IMR-90 (cell line): ENCODE data around the gene RIPK3.

Experiments
- BHLHE40 ChIP-seq: fragments of 150-350 bp; IDR thresholded peaks from 2 replicates; pipeline ENCODE4 v1.6.1; 2016; ENCODE audit warnings: mild to moderate bottlenecking, low read depth, low read length
- CEBPB ChIP-seq: IDR thresholded peaks from 2 replicates; pipeline ENCODE4 v1.6.1; 2012; ENCODE audit warnings: low read depth, low read length, improper control_type of control experiment
- CTCF ChIP-seq: conservative IDR thresholded peaks from 2 replicates; pipeline ENCODE4 v1.5.1; 2012; ENCODE audit warnings: mild to moderate bottlenecking, low read depth, low read length, improper control_type of control experiment
- FOS ChIP-seq: fragments of 150-350 bp; IDR thresholded peaks from 2 replicates; pipeline ENCODE4 v1.6.1; 2016; ENCODE audit warnings: low read depth, low read length
- MAZ ChIP-seq: IDR thresholded peaks from 2 replicates; pipeline ENCODE4 v1.6.1; 2012; ENCODE audit warnings: low read depth, mild to moderate bottlenecking, low read length, improper control_type of control experiment, moderate library complexity, borderline replicate concordance
- MXI1 ChIP-seq: IDR thresholded peaks from 2 replicates; pipeline ENCODE4 v1.6.1; 2012; ENCODE audit warnings: low read depth, mild to moderate bottlenecking, low read length, moderate library complexity, borderline replicate concordance
- NFE2L2 ChIP-seq: fragments of 150-350 bp; IDR thresholded peaks from 2 replicates; pipeline ENCODE4 v1.6.1; 2016; ENCODE audit warnings: low read depth, mild to moderate bottlenecking, low read length
- POLR2A ChIP-seq: IDR thresholded peaks from 2 replicates; pipeline ENCODE4 v1.6.1; 2012; ENCODE audit warnings: mild to moderate bottlenecking, low read depth, low read length
- RAD21 ChIP-seq: IDR thresholded peaks from 2 replicates; pipeline ENCODE4 v1.6.1; 2012; ENCODE audit warnings: low read length, improper control_type of control experiment
- RCOR1 ChIP-seq: IDR thresholded peaks from 2 replicates; pipeline ENCODE4 v1.6.1; 2012; ENCODE audit warnings: mild to moderate bottlenecking, low read length, improper control_type of control experiment; ENCODE audit not compliant: insufficient replicate concordance
- RFX5 ChIP-seq: IDR thresholded peaks from 2 replicates; pipeline ENCODE4 v1.8.0; 2012; ENCODE audit warnings: low read depth, mild to moderate bottlenecking, low read length, moderate library complexity
- SMC3 ChIP-seq: fragments of 150-350 bp; IDR thresholded peaks from 2 replicates; pipeline ENCODE4 v1.6.1; 2016; ENCODE audit warnings: low read depth, mild to moderate bottlenecking, antibody characterized with exemption, low read length, moderate library complexity
- USF2 ChIP-seq: fragments of 150-350 bp; IDR thresholded peaks from 2 replicates; pipeline ENCODE4 v1.6.1; 2017; ENCODE audit warnings: mild to moderate bottlenecking, antibody characterized with exemption, low read length, low read depth
- TF ChIP-seq, protein P1 (sequence below): fragments of 150-350 bp; IDR thresholded peaks from 2 replicates; pipeline ENCODE4 v1.6.1; 2016; ENCODE audit warnings: low read depth, mild to moderate bottlenecking, low read length, moderate library complexity, borderline replicate concordance

- no peak for TF ChIP-seq RCOR1
- TF ChIP-seq, protein P1, sequence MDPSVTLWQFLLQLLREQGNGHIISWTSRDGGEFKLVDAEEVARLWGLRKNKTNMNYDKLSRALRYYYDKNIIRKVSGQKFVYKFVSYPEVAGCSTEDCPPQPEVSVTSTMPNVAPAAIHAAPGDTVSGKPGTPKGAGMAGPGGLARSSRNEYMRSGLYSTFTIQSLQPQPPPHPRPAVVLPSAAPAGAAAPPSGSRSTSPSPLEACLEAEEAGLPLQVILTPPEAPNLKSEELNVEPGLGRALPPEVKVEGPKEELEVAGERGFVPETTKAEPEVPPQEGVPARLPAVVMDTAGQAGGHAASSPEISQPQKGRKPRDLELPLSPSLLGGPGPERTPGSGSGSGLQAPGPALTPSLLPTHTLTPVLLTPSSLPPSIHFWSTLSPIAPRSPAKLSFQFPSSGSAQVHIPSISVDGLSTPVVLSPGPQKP = no peak
- no peak for TF ChIP-seq CTCF
- no peak for TF ChIP-seq POLR2A
- no peak for TF ChIP-seq RAD21
- TF ChIP-seq SMC3 = no peak
- TF ChIP-seq MAZ = no peak
- no peak for TF ChIP-seq USF2
- TF ChIP-seq FOS = no peak
- no peak for TF ChIP-seq RFX5
- TF ChIP-seq NFE2L2 = no peak
- TF ChIP-seq MXI1 = no peak
- no peak for TF ChIP-seq BHLHE40
- TF ChIP-seq CEBPB = no peak
Observed at GRCh38 chr14:24360281-24360680, 20.5 kb upstream of the RIPK3 start.
